IMR-90 (cell line): ENCODE results near the gene LENG1. TPM values are rescaled to one million over a fixed set of nuclear protein-coding genes. Genes with fewer than 3 reads are reported as not detected.

Source experiments
- ATAC-seq: fragments of 200-7000 bp; cut with Tn5 transposase; 2 replicates; pipeline ENCODE4 v1.9.1; 2020; ENCODE audit warnings: low read depth, mild to moderate bottlenecking, moderate library complexity
- BruUV-seq: library from RNA; stranded (reverse); fragments of 400-500 nt; replicated peaks from 2 replicates; lab custom pipeline; 2021; lab: Mats Ljungman, UMichigan
- CTCF ChIA-PET: fragments of 300-600 bp; formaldehyde crosslinking; extraction: SDS; loops from one replicate; lab custom pipeline; 2021; ENCODE audit warnings: antibody characterized with exemption; lab: Yijun Ruan, JAX
- POLR2A ChIA-PET: fragments of 300-600 bp; sonication (Branson Sonifier 250); formaldehyde crosslinking; loops from one replicate; lab custom pipeline; 2022; ENCODE audit warnings: antibody characterized with exemption; ENCODE audit not compliant: unreplicated experiment; lab: Charles Lee
- DNase-seq: peaks from one replicate; pipeline ENCODE4 v3.0.0; 2013
- H2AFZ ChIP-seq: replicated peaks from 2 replicates; pipeline ENCODE3; 2013; ENCODE audit warnings: low read length, mild to moderate bottlenecking; ENCODE audit not compliant: poor library complexity
- H2AK5ac ChIP-seq: 2 replicates; pipeline ENCODE4 v1.6.1; 2013; ENCODE audit warnings: low read depth, low read length, inconsistent platforms
- H2AK9ac ChIP-seq: replicated peaks from 2 replicates; pipeline ENCODE3; 2013; ENCODE audit warnings: mild to moderate bottlenecking, low read depth, low read length, moderate library complexity; ENCODE audit not compliant: poor library complexity
- H2BK120ac ChIP-seq: 2 replicates; pipeline ENCODE4 v1.6.1; 2013; ENCODE audit warnings: low read depth, low read length, inconsistent platforms
- H2BK15ac ChIP-seq: 3 replicates; pipeline ENCODE4 v1.6.1; 2013; ENCODE audit warnings: low read depth, low read length, inconsistent platforms
- H2BK20ac ChIP-seq: 2 replicates; pipeline ENCODE4 v1.6.1; 2013; ENCODE audit warnings: low read depth, mild to moderate bottlenecking, inconsistent platforms, low read length, moderate library complexity
- H2BK5ac ChIP-seq: 2 replicates; pipeline ENCODE4 v1.6.1; 2013; ENCODE audit warnings: mild to moderate bottlenecking, low read depth, low read length, inconsistent platforms; ENCODE audit not compliant: poor library complexity, severe bottlenecking
- H3K14ac ChIP-seq: replicated peaks from 2 replicates; pipeline ENCODE4 v1.6.1; 2013; ENCODE audit warnings: low read depth, low read length, inconsistent platforms
- H3K18ac ChIP-seq: 2 replicates; pipeline ENCODE4 v1.6.1; 2013; ENCODE audit warnings: low read depth, low read length, control low read depth
- H3K23ac ChIP-seq: 2 replicates; pipeline ENCODE4 v1.6.1; 2013; ENCODE audit warnings: low read depth, low read length, inconsistent platforms
- H3K27ac ChIP-seq: 2 replicates; pipeline ENCODE4 v1.5.1; 2013; ENCODE audit warnings: mild to moderate bottlenecking, control low read depth, low read length; ENCODE audit not compliant: insufficient read depth
- H3K27me3 ChIP-seq: 2 replicates; pipeline ENCODE4 v1.6.1; 2013; ENCODE audit warnings: low read length; ENCODE audit not compliant: control insufficient read depth, insufficient read depth
- H3K36me3 ChIP-seq: 2 replicates; pipeline ENCODE4 v1.6.1; 2013; ENCODE audit warnings: low read length, mixed read lengths; ENCODE audit not compliant: control insufficient read depth, insufficient read depth
- H3K4ac ChIP-seq: 2 replicates; pipeline ENCODE4 v1.6.1; 2013; ENCODE audit warnings: low read depth, low read length, inconsistent platforms
- H3K4me1 ChIP-seq: 2 replicates; pipeline ENCODE4 v1.6.1; 2013; ENCODE audit warnings: low read length, mixed read lengths; ENCODE audit not compliant: control insufficient read depth, insufficient read depth
- H3K4me2 ChIP-seq: 2 replicates; pipeline ENCODE4 v1.6.1; 2013; ENCODE audit warnings: low read depth, mild to moderate bottlenecking, control low read depth, low read length, moderate library complexity
- H3K4me3 ChIP-seq: 2 replicates; pipeline ENCODE4 v1.5.1; 2013; ENCODE audit warnings: low read depth, mild to moderate bottlenecking, control low read depth, low read length, moderate library complexity; ENCODE audit not compliant: insufficient read depth
- H3K56ac ChIP-seq: 2 replicates; pipeline ENCODE4 v1.6.1; 2013; ENCODE audit warnings: low read length, inconsistent platforms; ENCODE audit not compliant: insufficient read depth; ENCODE audit errors: extremely low read depth
- H3K79me1 ChIP-seq, 2 experiments: 2 replicates each; pipeline ENCODE4 v1.6.1; 2013; ENCODE audit warnings: low read length in 2 of 2, inconsistent platforms in 1 of 2, low read depth in 1 of 2
- H3K9ac ChIP-seq: 2 replicates; pipeline ENCODE4 v1.6.1; 2013; ENCODE audit warnings: low read depth, low read length, control low read depth
- H3K9me1 ChIP-seq: 2 replicates; pipeline ENCODE4 v1.6.1; 2013; ENCODE audit warnings: low read length, inconsistent platforms; ENCODE audit not compliant: insufficient read depth
- H3K9me3 ChIP-seq: 2 replicates; pipeline ENCODE4 v1.6.1; 2013; ENCODE audit warnings: low read length; ENCODE audit not compliant: control insufficient read depth, insufficient read depth
- H4K20me1 ChIP-seq: 2 replicates; pipeline ENCODE4 v1.6.1; 2013; ENCODE audit warnings: low read length, inconsistent platforms; ENCODE audit not compliant: insufficient read depth
- H4K5ac ChIP-seq: 2 replicates; pipeline ENCODE4 v1.6.1; 2013; ENCODE audit warnings: mild to moderate bottlenecking, low read depth, low read length, control low read depth
- H4K8ac ChIP-seq, 2 experiments: 2 replicates each; pipeline ENCODE4 v1.6.1; 2013; ENCODE audit warnings: low read depth in 2 of 2, low read length in 2 of 2, control low read depth in 1 of 2, inconsistent platforms in 1 of 2
- H4K91ac ChIP-seq: 2 replicates; pipeline ENCODE4 v1.6.1; 2013; ENCODE audit warnings: low read depth, low read length, inconsistent platforms; ENCODE audit not compliant: insufficient read depth
- FOS ChIP-seq: fragments of 150-350 bp; IDR thresholded peaks from 2 replicates; pipeline ENCODE4 v1.6.1; 2016; ENCODE audit warnings: low read depth, low read length
- MXI1 ChIP-seq: IDR thresholded peaks from 2 replicates; pipeline ENCODE4 v1.6.1; 2012; ENCODE audit warnings: low read depth, mild to moderate bottlenecking, low read length, moderate library complexity, borderline replicate concordance
- WGBS, 2 experiments: methylation state at CpG; one replicate each; pipeline versions ENCODE4 v1.1.5 to v1.1.7; 2013; ENCODE audit warnings: missing lambda C conversion rate in 2 of 2; ENCODE audit not compliant: insufficient read length in 1 of 2; ENCODE audit errors: extremely low coverage in 2 of 2; 5-methylcytosine and 5-hydroxymethylcytosine counted together
- dilution Hi-C: fragments of 300-500 bp; cut with HindIII; formaldehyde crosslinking; loops from one replicate; pipeline ENCODE4 v1.14.3; 2018; ENCODE audit warnings: low sequenced_read_pairs; ENCODE audit not compliant: unreplicated experiment
- in situ Hi-C: fragments of 300-500 bp; cut with MboI; formaldehyde crosslinking; loops from 3 replicates; pipeline ENCODE4 v1.14.3; 2019; ENCODE audit warnings: low sequenced_read_pairs, inconsistent platforms, mixed read lengths
- intact Hi-C: fragments of 100-400 bp; cut with micrococcal nuclease; formaldehyde crosslinking; loops from 2 replicates; pipeline ENCODE4 v1.10.0; 2022
- polyA plus RNA-seq, 3 experiments: library from polyadenylated mRNA; depleted of rRNA; stranded (reverse); fragments of >200 nt; gene quantifications; 2 replicates each; pipeline ENCODE4 v1.2.3, GENCODE V29; 2012; ENCODE audit warnings: low replicate concordance in 1 of 3
- total RNA-seq: library from RNA; depleted of rRNA; stranded (reverse); fragments of >200 nt; gene quantifications from 2 replicates; pipeline ENCODE4 v1.2.3, GENCODE V29; 2012

The LENG1 gene
- total and polyA plus RNA-seq, 2 of the 4 experiments (the other 2 are of a cell fraction) = 2.7 to 5.3 TPM

DNA sequence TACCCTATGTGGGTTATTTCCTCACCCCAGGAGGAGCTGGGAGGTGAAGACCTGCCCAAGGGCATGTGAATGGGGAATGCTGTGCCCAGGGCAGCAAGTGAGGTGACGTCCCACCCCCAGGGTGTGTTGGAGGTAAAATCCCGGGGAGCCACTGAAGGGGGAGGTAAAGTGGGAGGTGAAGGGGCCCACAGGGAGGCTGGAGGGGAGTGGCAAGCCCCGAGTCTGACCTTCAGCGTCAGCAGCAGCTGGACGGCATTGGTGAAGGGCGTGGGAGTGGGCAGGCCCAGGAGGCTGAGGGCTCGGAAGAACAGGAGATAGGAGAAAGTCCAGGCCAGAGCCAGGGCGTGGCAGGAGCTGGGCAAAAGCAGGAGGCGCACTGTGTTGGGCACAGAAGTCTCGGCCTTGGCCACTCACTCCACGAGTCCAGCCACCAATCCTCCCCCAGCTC lies 27.4 kb upstream of the LENG1 start:
- no peak for DNase-seq
- no peak for TF ChIP-seq MXI1
- no peak for TF ChIP-seq FOS

More for the DNA sequence above, 27.4 kb upstream of the LENG1 start:
- H3K4ac ChIP-seq = no peak overlapping the region
- no peak overlapping the region for H3K14ac ChIP-seq
- no peak overlapping the region for H2AK9ac ChIP-seq
- H2AK5ac ChIP-seq = no peak overlapping the region; the same call in 1 of the 2 replicates
- H2BK120ac ChIP-seq = no peak overlapping the region
- H3K4me1 ChIP-seq = peaks cover 3% of the 10 kb centered on the region
- H3K27me3 ChIP-seq = no peaks in the 10 kb centered on the region
- H3K36me3 ChIP-seq = peaks cover 25% of the 10 kb centered on the region
- CTCF ChIA-PET = no interaction called here
- H3K9me1 ChIP-seq = peaks cover 3% of the 10 kb centered on the region; the same call in 1 of the 2 replicates
- BruUV-seq = TSS peak; percentile 20
- dilution Hi-C loops = no loop called here
- H3K79me1 ChIP-seq = peaks cover 16 to 43% of the 10 kb centered on the region in 2 experiments
- no peak overlapping the region for H3K4me2 ChIP-seq
- H4K5ac ChIP-seq = no peak overlapping the region
- H3K9ac ChIP-seq = no peak overlapping the region
- POLR2A ChIA-PET = no interaction called here
- peaks cover 16% of the 10 kb centered on the region for H4K20me1 ChIP-seq
- H3K9me3 ChIP-seq = no peaks in the 10 kb centered on the region
- no peak overlapping the region for H4K91ac ChIP-seq
- no peak overlapping the region for H3K56ac ChIP-seq
- H3K18ac ChIP-seq = no peak overlapping the region
- H3K23ac ChIP-seq = no peak overlapping the region
- H2BK5ac ChIP-seq = no peak overlapping the region
- H4K8ac ChIP-seq = no peak overlapping the region
- H2BK15ac ChIP-seq = no peak overlapping the region
- H2AFZ ChIP-seq = no peak overlapping the region
- WGBS, 2 experiments = 83% methylated on average over 4 of the region's 11 CpGs; no CpG with 5 or more reads in 1 of the 2 experiments
- no peak for ATAC-seq
- H2BK20ac ChIP-seq = no peak overlapping the region
- in situ Hi-C loops = no loop called here
- no peak overlapping the region for H3K27ac ChIP-seq
- H3K4me3 ChIP-seq = no peak overlapping the region
- intact Hi-C loops = no loop called here
